GM21576 (cell line): ENCODE data around the gene PPP1R15A.
"Not testable (repeated sequence)": the region's sequence is repeated elsewhere in the genome, so short reads cannot be mapped to it uniquely, and the experiment has no call there.

Experiments
- ATAC-seq: cut with Tn5 transposase; IDR thresholded peaks from one replicate; pipeline ENCODE4 v1.9.1; 2021; ENCODE audit warnings: mild to moderate bottlenecking, moderate library complexity; ENCODE audit not compliant: unreplicated experiment

PPP1R15A gene

DNA sequence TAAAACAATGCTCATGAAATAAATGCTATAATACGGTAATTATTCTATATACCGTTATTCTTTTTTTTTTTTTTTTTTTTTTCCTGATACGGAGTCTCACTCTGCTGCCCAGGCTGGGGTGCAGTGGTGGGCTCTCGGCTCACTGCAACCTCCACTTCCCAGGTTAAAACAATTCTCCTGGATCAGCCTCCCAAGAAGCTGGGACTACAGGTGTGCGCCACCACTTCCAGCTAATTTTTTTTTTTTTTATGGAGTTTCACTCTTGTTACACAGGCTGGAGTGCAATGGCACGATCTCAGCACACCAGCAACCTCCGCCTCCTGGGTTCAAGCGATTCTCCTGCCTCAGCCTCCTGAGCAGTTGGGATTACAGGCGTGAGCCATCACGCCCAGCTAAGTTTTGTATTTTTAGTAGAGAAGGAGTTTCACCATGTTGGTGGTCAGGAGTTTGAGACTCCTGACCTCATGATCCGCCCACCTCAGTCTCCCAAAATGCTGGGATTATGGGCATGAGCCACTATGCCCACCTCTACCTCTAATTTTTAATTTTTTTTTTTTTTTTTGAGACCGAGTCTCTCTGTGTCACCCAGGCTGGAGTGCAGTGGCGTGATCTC lies 6.9 kb downstream of the PPP1R15A start:
- no peak for ATAC-seq

DNA sequence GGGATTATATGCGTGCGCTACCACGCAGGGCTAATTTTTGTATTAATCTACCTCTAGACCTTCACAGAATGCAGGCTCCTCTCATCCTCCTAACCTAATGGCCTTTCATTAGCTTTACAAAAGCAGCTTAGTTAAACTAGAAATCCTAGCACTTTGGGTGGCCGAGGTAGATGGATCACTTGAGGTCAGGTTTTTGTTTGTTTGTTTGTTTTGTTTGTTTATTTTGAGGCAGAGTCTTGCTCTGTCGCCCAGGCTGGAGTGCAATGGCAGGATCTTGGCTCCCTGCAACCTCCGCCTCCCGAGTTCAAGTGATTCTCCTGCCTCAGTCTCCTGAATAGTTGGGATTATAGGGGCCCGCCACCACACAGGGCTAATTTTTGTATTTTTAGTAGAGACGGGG lies 7.5 kb downstream of the PPP1R15A start:
- not testable (repeated sequence) for ATAC-seq

DNA sequence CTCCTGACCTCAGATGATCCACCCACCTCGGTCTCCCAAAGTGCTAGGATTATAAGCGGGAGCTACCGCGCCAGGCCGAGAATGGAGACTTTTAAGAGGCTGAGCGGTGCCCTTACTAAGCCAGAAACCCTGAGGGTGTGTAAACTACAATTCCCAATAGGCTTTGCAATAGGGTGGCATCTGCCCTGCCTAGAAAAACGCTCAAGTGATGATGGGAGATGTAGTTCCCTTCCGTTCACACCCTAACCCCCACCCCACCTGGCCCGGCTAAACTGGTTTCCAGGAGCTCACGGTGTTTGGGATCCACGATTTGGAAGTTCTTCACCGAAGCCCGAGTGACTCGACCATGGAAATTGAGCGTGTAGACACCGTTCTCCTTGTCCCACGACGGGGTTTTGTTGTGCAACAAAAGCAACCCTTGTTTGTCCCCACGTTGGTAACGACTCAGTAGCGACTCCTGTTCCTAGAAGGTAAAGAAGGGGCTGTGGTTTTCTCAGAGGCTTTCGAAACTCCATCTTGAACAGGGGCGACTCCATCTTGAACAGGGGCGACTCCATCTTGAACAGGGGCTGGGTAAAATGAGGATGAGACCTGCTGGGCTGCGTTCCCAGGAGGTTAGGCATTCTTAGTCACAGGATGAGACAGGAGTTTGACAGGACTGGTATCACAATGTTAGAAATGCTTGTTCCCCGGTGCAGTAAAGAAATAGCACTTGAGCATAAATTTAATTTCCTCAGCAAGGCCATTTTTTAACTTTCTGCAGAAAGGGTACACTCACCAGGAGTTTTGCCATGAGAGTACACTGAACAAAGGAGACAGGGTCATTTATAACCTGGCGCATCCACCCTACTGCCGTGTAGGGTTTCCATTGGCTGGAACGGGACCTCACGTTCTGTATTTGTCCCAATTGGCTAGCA lies 9.8 kb downstream of the PPP1R15A start:
- no peak for ATAC-seq

DNA sequence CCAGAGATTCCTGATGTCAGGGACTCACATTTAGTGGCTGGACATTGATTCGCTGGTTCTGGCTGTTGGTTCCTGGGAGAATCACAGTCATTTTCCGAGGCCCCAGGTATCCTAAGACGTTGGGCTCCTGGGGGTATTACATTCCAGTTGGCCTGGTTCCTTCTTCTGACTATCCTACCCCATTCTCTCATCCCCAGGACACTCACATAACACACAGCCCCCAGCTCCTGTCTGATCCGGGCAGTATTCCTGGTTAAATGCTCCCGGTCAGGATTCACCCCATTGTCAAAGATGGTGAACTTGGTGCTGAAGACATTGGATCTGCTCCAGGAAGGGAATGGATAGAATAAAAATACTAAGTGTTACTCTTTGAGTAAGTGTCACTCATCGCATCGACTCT lies 11.5 kb downstream of the PPP1R15A start:
- no peak for ATAC-seq

DNA sequence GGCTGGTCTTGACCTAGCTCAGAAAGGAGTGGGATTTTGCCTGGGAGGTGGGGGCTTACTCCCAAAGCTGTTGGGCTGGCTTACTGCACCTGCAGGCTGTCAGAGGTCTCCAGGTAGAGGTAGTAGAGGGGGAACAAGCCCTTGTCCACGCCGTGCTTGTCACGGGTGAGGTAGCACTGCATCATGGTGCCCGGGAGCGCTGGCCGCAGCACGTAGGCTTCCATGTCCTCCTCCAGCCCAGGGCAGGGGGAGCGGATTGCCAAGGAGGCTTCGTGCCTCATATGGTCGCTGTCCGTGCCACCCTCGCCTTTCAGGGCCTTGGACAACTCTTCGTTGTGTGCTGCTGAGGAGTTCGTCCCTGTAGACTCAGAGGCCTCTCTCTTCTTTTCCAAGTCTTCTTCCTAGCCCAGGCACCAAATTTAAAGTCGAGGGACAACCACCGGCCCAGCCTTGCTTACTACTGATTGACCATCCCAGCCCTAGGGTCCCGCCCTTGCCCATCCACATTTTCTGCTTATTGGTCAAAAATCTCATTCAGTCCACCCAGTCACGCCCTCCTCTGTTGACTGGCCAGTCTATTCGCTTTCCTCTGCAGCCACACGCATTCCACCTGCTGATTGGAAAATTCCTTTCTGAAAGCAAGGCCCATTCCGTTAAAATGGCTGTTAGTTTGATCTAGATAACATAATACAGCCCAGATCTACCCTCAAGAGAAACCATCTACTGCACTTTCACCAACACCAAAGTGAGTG lies 15.8 kb downstream of the PPP1R15A start:
- no peak for ATAC-seq

DNA sequence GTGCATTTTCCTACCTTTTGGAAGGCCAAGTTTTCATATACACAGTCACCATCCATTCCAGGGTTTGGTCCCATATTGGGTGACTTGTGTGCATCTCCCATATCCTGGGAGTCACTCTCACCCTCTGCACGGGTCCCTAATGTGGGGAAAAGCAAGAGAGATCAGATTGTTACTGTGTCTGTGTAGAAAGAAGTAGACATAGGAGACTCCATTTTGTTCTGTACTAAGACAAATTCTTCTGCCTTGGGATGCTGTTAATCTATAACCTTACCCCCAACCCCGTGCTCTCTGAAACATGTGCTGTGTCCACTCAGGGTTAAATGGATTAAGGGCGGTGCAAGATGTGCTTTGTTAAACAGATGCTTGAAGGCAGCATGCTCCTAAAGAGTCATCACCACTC lies 17.3 kb downstream of the PPP1R15A start:
- not testable (repeated sequence) for ATAC-seq

DNA sequence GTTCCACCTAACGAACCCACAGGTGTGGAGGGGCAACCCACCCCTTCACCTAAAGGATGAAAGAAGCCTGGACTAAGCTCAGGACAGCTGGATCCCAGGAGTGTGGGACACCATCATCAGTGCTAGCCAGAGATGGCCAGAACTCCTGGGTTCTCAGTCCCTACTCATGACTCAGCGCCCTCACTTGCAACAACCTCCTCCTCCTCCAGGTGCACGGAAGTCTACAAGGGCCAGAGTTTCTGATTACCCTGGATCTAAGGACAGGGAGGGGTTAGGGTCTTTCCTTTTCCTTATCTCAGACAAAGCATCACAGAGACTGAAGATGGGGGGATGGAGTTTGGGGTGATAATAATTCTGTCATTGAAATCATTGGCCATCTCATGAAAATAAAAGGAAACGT lies 18.3 kb downstream of the PPP1R15A start:
- ATAC-seq: no peak

DNA sequence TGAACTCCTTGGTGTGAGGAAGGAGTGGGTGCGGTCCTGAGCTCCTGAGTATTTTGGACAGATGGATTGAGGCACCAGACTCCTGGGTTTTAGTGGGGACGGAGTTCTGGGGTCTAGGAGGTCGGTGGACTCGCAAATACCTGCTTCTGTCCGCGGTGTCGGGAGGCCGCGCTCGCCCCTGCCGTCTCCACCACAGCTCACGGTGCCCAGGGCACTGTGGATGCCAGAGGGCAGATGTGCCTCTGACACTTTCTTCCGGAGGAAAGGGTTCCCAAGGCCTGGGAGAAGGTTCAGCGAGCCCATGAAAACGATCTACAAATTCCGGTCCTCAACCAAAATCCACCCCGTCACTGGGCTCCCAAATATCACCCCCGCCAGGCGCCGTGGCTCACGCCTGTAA lies 23.0 kb downstream of the PPP1R15A start:
- no peak for ATAC-seq

DNA sequence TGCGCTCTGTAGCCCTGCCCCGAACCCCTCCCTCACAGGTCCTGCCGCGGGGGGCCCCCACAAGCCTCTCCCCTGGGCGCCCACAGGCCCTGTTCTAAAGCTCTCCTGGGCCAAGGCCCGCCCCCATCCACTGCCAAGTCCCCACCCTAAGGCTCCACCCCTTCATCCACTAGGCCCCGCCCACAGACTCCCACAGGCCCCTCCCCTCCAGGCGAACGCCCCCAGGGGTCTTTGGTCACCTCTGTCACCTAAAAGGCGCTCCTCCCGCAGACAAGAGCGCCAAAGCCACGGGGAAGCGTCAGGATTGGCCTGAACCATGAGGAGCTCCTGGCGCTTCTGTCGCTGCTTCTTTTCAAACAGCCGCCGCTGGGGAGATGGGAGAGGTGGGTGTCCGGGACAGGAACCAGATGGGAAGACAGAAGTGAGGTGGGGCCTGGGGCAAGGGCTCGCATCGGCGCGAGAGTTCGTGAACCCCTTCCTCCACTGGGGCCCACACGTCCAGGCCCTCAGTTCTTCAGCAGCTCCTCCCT lies 24.0 kb downstream of the PPP1R15A start:
- no peak for ATAC-seq

DNA sequence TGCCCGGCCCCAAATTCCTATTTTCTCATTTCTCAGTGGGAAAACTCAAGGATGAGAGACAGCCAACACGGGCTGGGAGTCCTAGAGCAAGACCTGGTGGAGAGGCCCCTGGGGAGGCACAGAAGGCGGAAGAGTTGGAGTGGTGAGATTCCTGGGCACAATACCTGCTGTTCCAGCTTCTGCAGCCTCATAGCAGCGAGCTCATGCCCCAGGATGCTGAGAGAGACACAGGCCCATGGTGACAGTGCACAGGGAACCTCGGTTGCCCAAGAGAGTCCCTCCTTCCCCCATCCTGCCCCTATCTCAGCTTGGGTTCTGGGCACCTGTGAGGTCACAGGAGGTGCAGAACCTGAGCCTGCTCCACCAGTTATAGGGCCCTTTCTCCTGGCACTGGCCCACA lies 25.0 kb downstream of the PPP1R15A start:
- no peak for ATAC-seq

DNA sequence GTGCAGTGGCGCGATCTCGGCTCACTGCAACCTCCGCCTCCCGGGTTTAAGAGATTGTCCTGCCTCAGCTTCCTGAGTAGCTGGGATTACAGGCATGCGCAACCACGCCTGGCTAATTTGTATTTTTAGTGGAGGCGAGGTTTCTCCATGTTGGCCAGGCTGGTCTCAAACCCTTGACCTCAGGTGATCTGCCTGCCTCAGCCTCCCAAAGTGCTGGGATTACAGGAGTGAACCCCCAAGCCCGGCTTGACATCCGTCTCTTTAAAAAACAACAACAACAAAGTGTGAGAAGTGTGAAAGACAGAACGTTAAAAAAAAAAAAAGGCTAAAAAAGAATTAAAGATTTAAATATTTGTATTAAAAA lies 27.1 kb downstream of the PPP1R15A start:
- ATAC-seq: not testable (repeated sequence)

DNA sequence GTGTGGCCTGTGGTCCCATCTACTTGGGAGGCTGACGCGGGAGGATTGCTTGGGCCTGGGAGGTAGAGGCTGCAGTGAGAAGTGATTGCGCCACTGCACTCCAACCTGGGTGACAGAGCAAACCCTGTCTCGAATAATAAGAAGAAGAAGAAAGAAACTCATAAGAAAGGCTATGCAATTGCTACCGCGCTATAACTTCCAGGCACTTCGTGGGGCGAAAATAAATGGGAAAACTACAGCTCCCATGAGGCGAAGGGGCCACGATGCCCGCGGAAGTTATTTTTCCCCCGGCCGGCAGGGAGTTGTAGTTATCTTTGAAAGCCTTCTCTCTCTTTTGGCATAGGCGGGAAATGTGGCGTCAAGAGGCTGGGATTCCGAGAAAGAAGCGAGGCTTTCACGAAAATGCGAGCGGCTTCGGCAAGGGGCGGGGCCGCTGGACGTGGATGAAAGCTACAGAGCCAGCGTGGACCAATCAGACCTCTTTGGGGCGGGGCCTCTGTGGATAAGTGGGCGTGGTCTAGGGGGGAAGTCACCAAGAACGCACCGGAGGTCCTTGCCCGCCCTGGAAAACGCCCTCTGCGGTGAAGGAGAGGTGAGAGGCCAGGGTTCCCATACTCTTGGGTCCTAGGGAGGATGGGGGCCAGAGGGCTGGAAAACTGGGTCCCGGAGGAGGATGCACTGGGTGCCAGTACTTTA lies 27.7 kb downstream of the PPP1R15A start, which contains the start of gene NUCB1:
NUCB1 (plus strand) TSS at position 532 of the 696 bp plus-strand sequence. CDS start 485 bp downstream, outside the sequence.
- ATAC-seq: peak; percentile 87

DNA sequence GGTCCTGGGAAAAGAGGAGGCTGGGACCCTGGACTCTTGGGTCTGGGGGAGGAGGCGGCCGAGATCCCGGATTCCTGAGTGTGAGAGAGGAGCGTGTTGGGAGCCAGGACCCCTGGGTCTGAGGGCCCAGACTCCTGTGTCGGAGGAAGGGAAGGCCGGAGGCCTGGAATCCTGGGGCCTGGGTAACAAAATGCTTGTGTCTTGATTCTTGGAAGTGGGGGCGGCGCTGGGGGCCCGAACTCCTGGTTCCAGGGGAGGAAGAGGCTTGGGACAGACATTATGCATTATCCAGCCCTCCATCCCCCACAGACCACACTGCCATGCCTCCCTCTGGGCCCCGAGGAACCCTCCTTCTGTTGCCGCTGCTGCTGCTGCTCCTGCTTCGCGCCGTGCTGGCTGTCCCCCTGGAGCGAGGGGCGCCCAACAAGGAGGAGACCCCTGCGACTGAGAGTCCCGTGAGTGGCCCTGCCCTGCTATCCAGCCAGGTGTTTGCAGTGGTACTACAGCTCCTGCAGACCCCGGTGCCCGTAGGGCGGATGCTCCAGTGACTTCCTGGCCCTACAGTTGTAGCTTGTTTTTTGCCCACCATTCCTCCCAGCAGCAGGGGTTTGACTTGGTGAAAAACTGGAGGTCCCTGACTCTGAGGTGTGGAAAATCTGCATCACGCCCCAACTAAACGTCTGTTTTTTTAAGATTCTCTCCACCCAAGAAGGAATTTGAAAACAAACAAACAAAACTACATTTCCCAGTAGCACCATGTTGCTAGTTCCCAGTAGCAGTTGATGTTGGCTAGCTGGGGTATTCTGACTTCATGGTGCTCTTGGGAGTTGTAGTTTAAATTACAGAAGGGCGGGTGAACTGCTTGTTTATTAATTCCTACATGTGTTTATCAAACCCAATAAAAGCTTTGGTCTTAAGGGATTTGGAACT lies 28.5 kb downstream of the PPP1R15A start:
- no peak for ATAC-seq

DNA sequence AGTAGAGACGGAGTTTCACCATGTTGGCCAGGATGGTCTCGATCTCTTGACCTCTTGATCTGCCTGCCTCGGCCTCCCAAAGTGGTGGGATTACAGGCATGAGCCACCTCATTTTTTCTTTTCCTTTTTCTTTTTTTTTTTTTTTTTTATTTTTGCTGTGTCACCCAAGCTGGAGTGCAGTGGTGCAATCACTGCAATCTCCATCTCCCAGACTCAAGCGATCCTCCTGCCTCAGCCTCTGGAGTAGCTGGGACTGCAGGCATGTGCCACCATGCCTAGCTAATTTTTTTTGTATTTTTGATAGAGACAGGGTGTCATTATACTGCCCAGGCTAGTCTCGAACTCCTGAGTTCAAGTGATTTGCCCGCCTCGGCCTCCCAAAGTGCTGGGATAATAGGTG lies 30.1 kb downstream of the PPP1R15A start:
- not testable (repeated sequence) for ATAC-seq

DNA sequence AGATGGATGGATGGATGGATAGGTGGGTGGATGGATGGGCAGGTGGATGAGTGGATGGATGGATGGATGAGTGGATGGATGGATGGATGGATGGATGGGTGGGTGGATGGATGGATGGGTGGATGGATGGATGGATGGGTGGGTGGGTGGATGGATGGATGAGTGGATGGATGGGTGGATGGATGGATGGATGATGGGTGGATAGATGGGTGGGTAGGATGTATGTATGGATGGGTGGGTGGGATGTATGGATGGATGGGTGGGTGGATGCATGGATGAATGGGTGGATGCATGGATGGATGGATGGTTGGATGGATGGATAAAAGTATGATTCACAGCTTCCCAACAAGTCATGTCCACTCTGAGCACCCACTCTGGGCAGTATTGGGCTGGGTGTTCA lies 31.6 kb downstream of the PPP1R15A start:
- ATAC-seq: not testable (repeated sequence)

DNA sequence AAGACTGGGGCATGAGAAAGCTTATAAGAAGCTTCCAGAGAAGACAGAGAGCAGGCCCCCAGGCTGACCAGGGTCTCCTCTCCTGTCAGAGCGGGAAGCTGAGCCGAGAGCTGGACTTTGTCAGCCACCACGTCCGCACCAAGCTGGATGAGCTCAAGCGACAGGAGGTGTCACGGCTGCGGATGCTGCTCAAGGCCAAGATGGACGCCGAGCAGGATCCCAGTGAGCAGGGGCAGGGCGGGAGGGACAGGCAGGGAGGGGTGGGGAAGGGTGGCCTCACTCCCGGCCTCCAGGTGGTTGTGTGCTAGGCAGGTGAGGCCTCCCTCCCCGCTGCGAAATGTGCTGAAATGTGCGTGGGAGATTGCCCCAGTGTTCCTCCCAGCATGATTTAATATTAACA lies 33.4 kb downstream of the PPP1R15A start:
- ATAC-seq: no peak

DNA sequence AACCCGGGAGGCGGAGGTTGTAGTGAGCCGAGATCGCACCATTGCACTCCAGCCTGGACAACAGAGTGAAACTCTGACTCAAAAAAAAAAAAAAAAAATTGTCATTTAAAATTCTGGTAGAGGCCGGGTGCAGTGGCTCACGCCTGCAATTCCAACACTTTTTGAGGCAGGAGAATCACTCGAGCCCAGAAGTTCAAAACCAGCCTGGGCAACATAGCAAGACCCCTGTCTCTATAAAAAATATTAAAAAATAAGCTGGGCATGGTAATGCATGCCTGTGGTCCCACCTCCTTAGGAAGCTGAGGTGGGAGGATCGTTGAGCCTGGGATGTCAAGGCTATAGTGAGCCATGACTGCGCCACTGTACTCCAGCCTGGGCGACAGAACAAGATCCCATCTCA lies 34.1 kb downstream of the PPP1R15A start:
- ATAC-seq: no peak

DNA sequence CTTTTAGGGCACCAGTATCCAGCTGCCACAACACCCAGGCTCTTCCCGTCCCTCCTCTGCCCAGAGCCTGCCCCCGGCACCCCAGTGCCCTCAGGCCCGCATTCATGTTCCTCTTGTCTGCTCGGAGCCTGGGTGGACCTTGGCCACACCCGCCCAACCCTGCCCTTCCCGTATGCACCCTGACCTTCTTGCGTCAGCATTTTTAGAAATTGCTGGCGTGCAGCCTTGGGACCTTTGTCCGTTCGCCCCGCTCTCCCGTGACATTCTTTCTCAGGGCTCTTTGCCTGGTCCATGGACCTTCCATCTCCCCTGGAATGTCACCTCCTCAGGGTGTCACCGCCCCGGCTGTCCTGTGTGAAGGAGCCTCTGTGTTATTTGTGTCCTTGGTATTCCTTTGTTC lies 35.5 kb downstream of the PPP1R15A start:
- no peak for ATAC-seq

DNA sequence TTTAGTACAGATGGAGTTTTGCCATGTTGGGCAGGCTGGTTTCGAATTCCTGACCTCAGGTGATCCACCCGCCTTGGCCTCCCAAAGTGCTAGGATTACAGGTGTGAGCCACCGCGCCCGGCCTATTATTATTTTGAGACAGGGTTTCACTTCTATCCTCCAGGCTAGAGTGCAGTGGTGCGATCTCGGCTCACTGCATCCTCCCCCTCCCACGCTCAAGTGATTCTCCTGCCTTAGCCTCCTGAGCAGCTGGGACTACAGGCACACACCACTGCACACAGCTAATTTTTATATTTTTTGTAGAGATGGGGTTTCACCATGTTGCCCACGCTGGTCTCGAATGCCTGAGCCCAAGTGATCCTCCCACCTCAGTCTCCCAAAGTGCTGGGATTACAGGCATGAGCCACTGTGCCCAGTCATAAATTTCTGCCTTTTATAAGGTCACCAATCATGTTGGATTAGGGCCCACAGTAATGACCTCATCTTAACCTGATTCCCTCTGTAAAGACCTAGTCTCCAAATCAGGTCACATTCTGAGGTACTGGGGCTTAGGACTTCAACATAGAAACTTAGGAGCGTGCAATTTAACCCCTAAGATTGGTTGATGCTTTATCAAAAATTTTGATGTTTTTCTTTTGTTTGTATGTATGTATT lies 37.3 kb downstream of the PPP1R15A start:
- ATAC-seq: not testable (repeated sequence)
